Osteoblast (primary cell): ENCODE results near the gene TIE1. TPM values are rescaled to one million over a fixed set of nuclear protein-coding genes. Genes with fewer than 3 reads are reported as not detected.

ENCODE experiments used
- DNase-seq: peaks from one replicate; pipeline ENCODE4 v3.0.0; 2011; ENCODE audit warnings: low spot score, mixed read lengths; ENCODE audit not compliant: insufficient read length; ENCODE audit errors: missing footprints
- H2AFZ ChIP-seq: 2 replicates; pipeline ENCODE4 v1.6.0; 2011; ENCODE audit warnings: mild to moderate bottlenecking, low read length
- H3K27ac ChIP-seq: 2 replicates; pipeline ENCODE4 v1.5.1; 2011; ENCODE audit warnings: mild to moderate bottlenecking, low read depth, low read length, moderate library complexity
- H3K27me3 ChIP-seq: 2 replicates; pipeline ENCODE4 v1.6.0; 2012; ENCODE audit warnings: mild to moderate bottlenecking, control low read depth, inconsistent platforms, low read length, moderate library complexity; ENCODE audit not compliant: insufficient read depth
- H3K36me3 ChIP-seq: 2 replicates; pipeline ENCODE4 v1.5.1; 2011; ENCODE audit warnings: mild to moderate bottlenecking, low read length, control low read depth, moderate library complexity; ENCODE audit not compliant: insufficient read depth
- H3K4me1 ChIP-seq: 2 replicates; pipeline ENCODE4 v1.5.1; 2011; ENCODE audit warnings: mild to moderate bottlenecking, low read length, control low read depth, moderate library complexity; ENCODE audit not compliant: insufficient read depth
- H3K4me2 ChIP-seq: 2 replicates; pipeline ENCODE4 v1.6.0; 2011; ENCODE audit warnings: mild to moderate bottlenecking, low read length; ENCODE audit not compliant: insufficient read depth
- H3K4me3 ChIP-seq: fragments of 200-600 bp; sonication (generic); 3 replicates; pipeline ENCODE4 v1.5.1; 2012; ENCODE audit warnings: mild to moderate bottlenecking, low read length, inconsistent platforms; ENCODE audit not compliant: insufficient read depth
- H3K79me2 ChIP-seq: 2 replicates; pipeline ENCODE4 v1.6.0; 2012; ENCODE audit warnings: mild to moderate bottlenecking, low read length, control low read depth, inconsistent platforms; ENCODE audit not compliant: insufficient read depth
- H3K9me3 ChIP-seq: 2 replicates; pipeline ENCODE4 v1.5.1; 2011; ENCODE audit warnings: low read depth, low read length, control low read depth
- H4K20me1 ChIP-seq: 2 replicates; pipeline ENCODE4 v1.6.0; 2012; ENCODE audit warnings: mild to moderate bottlenecking, low read length, control low read depth; ENCODE audit not compliant: insufficient read depth
- total RNA-seq: library from RNA; depleted of rRNA; stranded (reverse); fragments of >200 nt; gene quantifications from 2 replicates; pipeline ENCODE4 v1.2.3, GENCODE V29; 2012
- TF ChIP-seq, protein P1 (sequence below): IDR thresholded peaks from 2 replicates; pipeline ENCODE4 v1.5.1; 2011; ENCODE audit warnings: mild to moderate bottlenecking, low read depth, low read length, moderate library complexity; ENCODE audit errors: extremely low read depth

Gene TIE1
- total RNA-seq, 1 donor, result not detected

DNA sequence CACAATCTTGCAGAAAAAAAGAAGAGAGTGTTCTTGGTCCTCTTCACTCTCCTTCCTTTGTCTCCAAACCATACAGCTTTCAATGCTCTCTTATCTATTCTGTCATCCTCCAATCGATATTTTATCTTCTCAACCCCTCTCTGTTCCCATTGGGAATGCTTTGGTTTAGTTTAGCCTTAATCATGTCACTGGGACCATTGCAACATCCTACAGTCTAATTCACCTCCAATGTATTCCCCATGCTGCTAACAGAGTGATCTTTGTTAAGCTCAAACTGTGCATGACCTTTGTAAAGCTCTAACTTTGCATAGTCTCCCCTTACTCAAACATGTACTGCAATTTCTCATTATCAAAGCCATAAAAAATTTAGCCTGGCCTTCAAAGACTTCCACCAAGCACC, 39.8 kb downstream of the TIE1 start:
- Histone ChIP-seq H3K79me2 (no peaks in the 10 kb centered on the region), H4K20me1 (no peaks in the 10 kb centered on the region), H3K4me1 (no peaks in the 10 kb centered on the region), H2AFZ (no peak overlapping the region), H3K27ac (no peak overlapping the region), H3K36me3 (no peaks in the 10 kb centered on the region), H3K4me2 (no peak overlapping the region), H3K4me3 (no peak overlapping the region), H3K9me3 (no peaks in the 10 kb centered on the region), H3K27me3 (peaks cover 18% of the 10 kb centered on the region)
- TF ChIP-seq, protein P1, sequence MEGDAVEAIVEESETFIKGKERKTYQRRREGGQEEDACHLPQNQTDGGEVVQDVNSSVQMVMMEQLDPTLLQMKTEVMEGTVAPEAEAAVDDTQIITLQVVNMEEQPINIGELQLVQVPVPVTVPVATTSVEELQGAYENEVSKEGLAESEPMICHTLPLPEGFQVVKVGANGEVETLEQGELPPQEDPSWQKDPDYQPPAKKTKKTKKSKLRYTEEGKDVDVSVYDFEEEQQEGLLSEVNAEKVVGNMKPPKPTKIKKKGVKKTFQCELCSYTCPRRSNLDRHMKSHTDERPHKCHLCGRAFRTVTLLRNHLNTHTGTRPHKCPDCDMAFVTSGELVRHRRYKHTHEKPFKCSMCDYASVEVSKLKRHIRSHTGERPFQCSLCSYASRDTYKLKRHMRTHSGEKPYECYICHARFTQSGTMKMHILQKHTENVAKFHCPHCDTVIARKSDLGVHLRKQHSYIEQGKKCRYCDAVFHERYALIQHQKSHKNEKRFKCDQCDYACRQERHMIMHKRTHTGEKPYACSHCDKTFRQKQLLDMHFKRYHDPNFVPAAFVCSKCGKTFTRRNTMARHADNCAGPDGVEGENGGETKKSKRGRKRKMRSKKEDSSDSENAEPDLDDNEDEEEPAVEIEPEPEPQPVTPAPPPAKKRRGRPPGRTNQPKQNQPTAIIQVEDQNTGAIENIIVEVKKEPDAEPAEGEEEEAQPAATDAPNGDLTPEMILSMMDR, result no peak
- DNase-seq, result no peak

DNA sequence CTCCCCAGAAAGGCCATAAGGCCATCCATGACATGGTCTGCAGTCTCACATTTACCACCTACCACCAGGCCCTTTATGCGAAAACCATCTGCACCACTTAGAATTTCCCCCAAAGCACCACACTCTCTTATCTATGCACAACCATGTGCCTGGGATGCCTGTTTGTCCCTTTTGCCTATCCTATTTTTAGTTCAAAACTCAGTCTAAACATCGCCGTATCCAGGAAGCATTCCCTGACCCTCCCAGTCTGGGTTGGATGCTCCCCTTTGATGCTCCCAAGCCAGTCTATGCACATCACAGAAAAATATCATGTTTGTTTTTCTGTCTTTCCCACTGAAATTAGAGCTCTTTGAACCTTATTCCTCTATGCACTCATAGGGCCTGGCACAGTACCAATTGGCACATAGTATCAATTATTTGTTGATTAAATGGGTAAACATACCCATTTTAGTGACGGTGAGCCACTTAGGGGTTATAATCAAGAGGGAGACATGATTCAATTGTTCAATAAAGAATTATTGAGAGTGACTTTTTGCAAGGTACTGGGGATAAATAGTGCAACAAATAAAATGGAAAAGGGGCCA, 43.6 kb downstream of the TIE1 start:
- H3K27ac ChIP-seq, result no peak overlapping the region
- DNase-seq, result no peak
- no peaks in the 10 kb centered on the region for H4K20me1 ChIP-seq
- TF ChIP-seq, protein P1, result no peak
- H2AFZ ChIP-seq, result no peak overlapping the region
- no peak overlapping the region for H3K4me2 ChIP-seq
- H3K9me3 ChIP-seq, result no peaks in the 10 kb centered on the region
- peaks cover 4% of the 10 kb centered on the region for H3K4me1 ChIP-seq
- H3K27me3 ChIP-seq, result peaks cover 31% of the 10 kb centered on the region
- no peaks in the 10 kb centered on the region for H3K79me2 ChIP-seq
- no peak overlapping the region for H3K4me3 ChIP-seq
- H3K36me3 ChIP-seq, result no peaks in the 10 kb centered on the region

DNA sequence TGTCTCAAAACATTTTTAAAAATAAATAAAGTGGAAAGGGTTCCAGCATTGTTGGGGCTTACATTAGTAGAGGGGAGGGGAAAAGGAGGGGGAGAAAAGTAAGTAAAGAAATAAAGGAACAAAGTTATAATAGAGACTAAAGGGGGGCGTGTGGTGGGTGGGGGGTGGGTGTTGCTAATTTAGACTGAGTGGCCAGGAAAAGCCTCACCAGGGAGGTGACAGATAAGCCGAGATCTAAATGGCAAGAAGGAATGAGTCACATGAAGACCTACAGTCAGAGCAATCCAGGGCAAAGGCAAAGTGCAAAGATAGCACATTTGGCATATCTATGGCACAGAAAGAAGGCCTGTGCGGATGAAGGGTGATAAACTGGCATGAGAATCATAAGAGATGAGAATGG, 44.3 kb downstream of the TIE1 start:
- peaks cover 23% of the 10 kb centered on the region for H3K27me3 ChIP-seq
- H3K9me3 ChIP-seq, result no peaks in the 10 kb centered on the region
- no peak overlapping the region for H3K4me3 ChIP-seq
- H2AFZ ChIP-seq, result no peak overlapping the region
- no peaks in the 10 kb centered on the region for H3K36me3 ChIP-seq
- DNase-seq, result no peak
- no peaks in the 10 kb centered on the region for H4K20me1 ChIP-seq
- H3K27ac ChIP-seq, result no peak overlapping the region
- no peak overlapping the region for H3K4me2 ChIP-seq
- no peaks in the 10 kb centered on the region for H3K79me2 ChIP-seq
- TF ChIP-seq, protein P1, result no peak
- H3K4me1 ChIP-seq, result peaks cover 12% of the 10 kb centered on the region

DNA sequence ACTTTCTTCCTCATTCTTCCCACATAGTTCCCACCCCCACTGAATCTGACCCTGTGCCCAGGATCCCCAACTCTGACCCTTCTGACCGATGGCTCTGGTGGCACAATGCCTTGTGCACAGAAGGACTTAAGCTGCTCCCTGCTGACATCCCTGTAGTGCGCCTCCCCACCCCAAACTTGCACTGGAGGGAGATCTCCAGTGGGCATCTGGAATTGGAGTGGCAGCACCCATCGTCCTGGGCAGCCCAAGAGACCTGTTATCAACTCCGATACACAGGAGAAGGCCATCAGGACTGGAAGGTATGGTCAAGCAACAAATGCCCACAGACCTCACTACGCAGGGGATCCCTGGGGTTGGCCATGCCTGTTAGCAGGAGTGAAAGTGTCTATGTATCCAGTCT, 45.9 kb downstream of the TIE1 start:
- Histone ChIP-seq H3K36me3 (no peaks in the 10 kb centered on the region), H3K79me2 (no peaks in the 10 kb centered on the region), H3K4me2 (no peak overlapping the region), H3K27ac (no peak overlapping the region), H2AFZ (no peak overlapping the region), H4K20me1 (no peaks in the 10 kb centered on the region), H3K4me3 (no peak overlapping the region), H3K27me3 (peaks cover 18% of the 10 kb centered on the region), H3K4me1 (peaks cover 14% of the 10 kb centered on the region), H3K9me3 (no peaks in the 10 kb centered on the region)
- TF ChIP-seq, protein P1, result no peak
- DNase-seq, result no peak
